ENCODE data around the gene HBEGF. TPM values are rescaled to one million over a fixed set of nuclear protein-coding genes. Genes with fewer than 3 reads are reported as not detected.

HBEGF gene
- total RNA-seq, 1 donor, result 2.5 TPM

DNA sequence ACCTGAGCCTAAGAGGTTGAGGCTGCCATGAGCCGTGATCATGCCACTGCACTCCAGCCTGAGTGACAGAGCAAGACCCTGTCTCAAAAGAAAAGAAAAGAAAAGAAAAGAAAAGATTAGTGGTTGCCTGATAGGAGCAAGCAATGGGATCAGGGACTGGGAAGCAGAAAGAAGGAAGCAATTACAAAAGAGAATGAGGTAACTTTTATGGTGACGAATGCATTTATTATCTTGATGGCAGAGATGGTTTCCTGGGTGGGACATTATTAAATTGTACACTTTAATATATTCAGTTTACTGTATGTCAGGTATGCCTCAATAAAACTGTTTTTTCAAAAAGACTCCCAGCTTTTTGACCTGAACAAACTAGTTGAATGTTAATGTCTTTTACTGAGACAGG lies 36.0 kb downstream of the HBEGF start:
- Histone ChIP-seq H3K9me3 (ENCODE audit: low read depth, low read length) (no peaks in the 10 kb centered on the region), H3K36me3 (ENCODE audit: insufficient read depth, low read length) (no peaks in the 10 kb centered on the region), H3K4me2 (ENCODE audit: insufficient read depth, low read length) (peak overlapping the region; percentile 54), H3K27ac (ENCODE audit: low read depth, low read length) (peak overlapping the region; percentile 94), H4K20me1 (ENCODE audit: insufficient read depth, low read length) (no peaks in the 10 kb centered on the region), H3K27me3 (ENCODE audit: insufficient read depth, low read length) (no peaks in the 10 kb centered on the region), H3K79me2 (ENCODE audit: insufficient read depth, low read length) (no peaks in the 10 kb centered on the region), H2AFZ (ENCODE audit: low read length) (peak overlapping the region; percentile 4), H3K4me3 (ENCODE audit: insufficient read depth, low read length) (no peak overlapping the region), H3K4me1 (ENCODE audit: insufficient read depth, low read length) (peaks cover 37% of the 10 kb centered on the region)
- TF ChIP-seq, protein P1, sequence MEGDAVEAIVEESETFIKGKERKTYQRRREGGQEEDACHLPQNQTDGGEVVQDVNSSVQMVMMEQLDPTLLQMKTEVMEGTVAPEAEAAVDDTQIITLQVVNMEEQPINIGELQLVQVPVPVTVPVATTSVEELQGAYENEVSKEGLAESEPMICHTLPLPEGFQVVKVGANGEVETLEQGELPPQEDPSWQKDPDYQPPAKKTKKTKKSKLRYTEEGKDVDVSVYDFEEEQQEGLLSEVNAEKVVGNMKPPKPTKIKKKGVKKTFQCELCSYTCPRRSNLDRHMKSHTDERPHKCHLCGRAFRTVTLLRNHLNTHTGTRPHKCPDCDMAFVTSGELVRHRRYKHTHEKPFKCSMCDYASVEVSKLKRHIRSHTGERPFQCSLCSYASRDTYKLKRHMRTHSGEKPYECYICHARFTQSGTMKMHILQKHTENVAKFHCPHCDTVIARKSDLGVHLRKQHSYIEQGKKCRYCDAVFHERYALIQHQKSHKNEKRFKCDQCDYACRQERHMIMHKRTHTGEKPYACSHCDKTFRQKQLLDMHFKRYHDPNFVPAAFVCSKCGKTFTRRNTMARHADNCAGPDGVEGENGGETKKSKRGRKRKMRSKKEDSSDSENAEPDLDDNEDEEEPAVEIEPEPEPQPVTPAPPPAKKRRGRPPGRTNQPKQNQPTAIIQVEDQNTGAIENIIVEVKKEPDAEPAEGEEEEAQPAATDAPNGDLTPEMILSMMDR (IDR thresholded peaks at IDR 0.05; ENCODE audit: extremely low read depth, low read depth, low read length), result no peak
- DNase-seq (ENCODE audit: insufficient read length, low spot score, missing footprints), result no peak

GRCh38 chr5:140309706-140310249 lies 36.6 kb downstream of the HBEGF start:
- H3K4me1 ChIP-seq (ENCODE audit: insufficient read depth, low read length), result peaks cover 37% of the 10 kb centered on the region
- H2AFZ ChIP-seq (ENCODE audit: low read length), result no peak overlapping the region
- H3K9me3 ChIP-seq (ENCODE audit: low read depth, low read length), result no peaks in the 10 kb centered on the region
- H3K79me2 ChIP-seq (ENCODE audit: insufficient read depth, low read length), result no peaks in the 10 kb centered on the region
- H3K27ac ChIP-seq (ENCODE audit: low read depth, low read length), result peak overlapping the region; percentile 94
- no peak overlapping the region for H3K4me3 ChIP-seq (ENCODE audit: insufficient read depth, low read length)
- H4K20me1 ChIP-seq (ENCODE audit: insufficient read depth, low read length), result no peaks in the 10 kb centered on the region
- H3K36me3 ChIP-seq (ENCODE audit: insufficient read depth, low read length), result no peaks in the 10 kb centered on the region
- no peak overlapping the region for H3K4me2 ChIP-seq (ENCODE audit: insufficient read depth, low read length)
- no peaks in the 10 kb centered on the region for H3K27me3 ChIP-seq (ENCODE audit: insufficient read depth, low read length)
- TF ChIP-seq, protein P1 (IDR thresholded peaks at IDR 0.05; ENCODE audit: extremely low read depth, low read depth, low read length), result no peak
- DNase-seq (ENCODE audit: insufficient read length, low spot score, missing footprints), result no peak

- no peak for DNase-seq (ENCODE audit: insufficient read length, low spot score, missing footprints)
- H3K4me1 ChIP-seq (ENCODE audit: insufficient read depth, low read length), result peaks cover 20% of the 10 kb centered on the region
- TF ChIP-seq, protein P1 (IDR thresholded peaks at IDR 0.05; ENCODE audit: extremely low read depth, low read depth, low read length), result no peak
- no peak overlapping the region for H3K27ac ChIP-seq (ENCODE audit: low read depth, low read length)
- H3K4me3 ChIP-seq (ENCODE audit: insufficient read depth, low read length), result no peak overlapping the region
- H3K27me3 ChIP-seq (ENCODE audit: insufficient read depth, low read length), result no peaks in the 10 kb centered on the region
- no peak overlapping the region for H2AFZ ChIP-seq (ENCODE audit: low read length)
- H4K20me1 ChIP-seq (ENCODE audit: insufficient read depth, low read length), result no peaks in the 10 kb centered on the region
- peaks cover 25% of the 10 kb centered on the region for H3K79me2 ChIP-seq (ENCODE audit: insufficient read depth, low read length)
- H3K4me2 ChIP-seq (ENCODE audit: insufficient read depth, low read length), result no peak overlapping the region
- no peaks in the 10 kb centered on the region for H3K9me3 ChIP-seq (ENCODE audit: low read depth, low read length)
- no peaks in the 10 kb centered on the region for H3K36me3 ChIP-seq (ENCODE audit: insufficient read depth, low read length)
Observed at GRCh38 chr5:140305471-140305870, 40.9 kb downstream of the HBEGF start.

- H3K27me3 ChIP-seq (ENCODE audit: insufficient read depth, low read length), result no peaks in the 10 kb centered on the region
- peak overlapping the region; percentile 97 for H3K27ac ChIP-seq (ENCODE audit: low read depth, low read length)
- H3K4me2 ChIP-seq (ENCODE audit: insufficient read depth, low read length), result peak overlapping the region; percentile 99
- no peaks in the 10 kb centered on the region for H3K9me3 ChIP-seq (ENCODE audit: low read depth, low read length)
- TF ChIP-seq, protein P1 (IDR thresholded peaks at IDR 0.05; ENCODE audit: extremely low read depth, low read depth, low read length), result no peak
- H3K79me2 ChIP-seq (ENCODE audit: insufficient read depth, low read length), result peaks cover 34% of the 10 kb centered on the region
- H3K4me3 ChIP-seq (ENCODE audit: insufficient read depth, low read length), result no peak overlapping the region
- H3K4me1 ChIP-seq (ENCODE audit: insufficient read depth, low read length), result peaks cover 19% of the 10 kb centered on the region
- H3K36me3 ChIP-seq (ENCODE audit: insufficient read depth, low read length), result no peaks in the 10 kb centered on the region
- no peak overlapping the region for H2AFZ ChIP-seq (ENCODE audit: low read length)
- no peak for DNase-seq (ENCODE audit: insufficient read length, low spot score, missing footprints)
- H4K20me1 ChIP-seq (ENCODE audit: insufficient read depth, low read length), result no peaks in the 10 kb centered on the region
Observed at GRCh38 chr5:140303966-140304365, 42.4 kb downstream of the HBEGF start.

Data from osteoblast (primary cell).